ENCODE measurements around the gene LDLRAD4.

- no peak for TF ChIP-seq CTCF (conservative IDR thresholded peaks at IDR 0.05; ENCODE audit: low read depth, low read length)
- TF ChIP-seq EZH2 (IDR thresholded peaks at IDR 0.05; ENCODE audit: borderline replicate concordance, low read depth, low read length, poor library complexity, severe bottlenecking), result no peak
These were observed 143.5 kb downstream of the LDLRAD4 start for GRCh38 chr18:13362051-13362450.

Measured in A673 (cell line).